ENCODE measurements around the gene PLEKHA1.

DNA sequence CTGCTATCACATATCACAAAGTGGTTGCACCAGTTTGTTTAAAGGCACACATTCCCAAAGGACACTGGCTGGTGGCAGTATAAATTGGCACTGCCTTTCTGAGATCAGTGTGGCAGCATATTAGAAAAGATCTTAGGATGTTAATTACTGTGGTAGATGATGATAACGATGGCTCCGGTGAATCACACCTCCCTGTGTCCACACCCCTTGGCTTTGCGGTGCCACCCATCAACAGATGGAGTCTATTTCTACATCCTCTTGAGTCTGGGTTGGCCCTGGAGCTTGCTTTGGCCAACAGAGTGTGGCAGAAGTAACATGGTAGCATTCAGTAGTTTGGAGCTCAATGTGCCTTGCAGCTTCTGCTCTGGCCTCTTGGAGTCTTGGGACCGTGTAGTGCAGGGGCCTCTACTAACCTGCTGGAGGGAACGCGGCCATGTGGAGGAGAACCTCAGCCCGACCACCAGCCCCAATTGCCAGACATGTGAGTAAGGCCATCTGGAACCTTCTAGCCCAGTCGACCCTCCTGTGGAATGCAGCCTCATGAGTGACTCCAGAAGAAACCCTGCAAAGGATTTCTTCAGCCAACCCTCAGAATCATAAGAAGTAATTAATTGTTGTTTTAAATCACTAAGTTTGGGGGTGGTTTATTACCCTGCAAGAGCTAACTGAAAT is 27.2 kb upstream of the PLEKHA1 start:
- TF ChIP-seq, protein P1, sequence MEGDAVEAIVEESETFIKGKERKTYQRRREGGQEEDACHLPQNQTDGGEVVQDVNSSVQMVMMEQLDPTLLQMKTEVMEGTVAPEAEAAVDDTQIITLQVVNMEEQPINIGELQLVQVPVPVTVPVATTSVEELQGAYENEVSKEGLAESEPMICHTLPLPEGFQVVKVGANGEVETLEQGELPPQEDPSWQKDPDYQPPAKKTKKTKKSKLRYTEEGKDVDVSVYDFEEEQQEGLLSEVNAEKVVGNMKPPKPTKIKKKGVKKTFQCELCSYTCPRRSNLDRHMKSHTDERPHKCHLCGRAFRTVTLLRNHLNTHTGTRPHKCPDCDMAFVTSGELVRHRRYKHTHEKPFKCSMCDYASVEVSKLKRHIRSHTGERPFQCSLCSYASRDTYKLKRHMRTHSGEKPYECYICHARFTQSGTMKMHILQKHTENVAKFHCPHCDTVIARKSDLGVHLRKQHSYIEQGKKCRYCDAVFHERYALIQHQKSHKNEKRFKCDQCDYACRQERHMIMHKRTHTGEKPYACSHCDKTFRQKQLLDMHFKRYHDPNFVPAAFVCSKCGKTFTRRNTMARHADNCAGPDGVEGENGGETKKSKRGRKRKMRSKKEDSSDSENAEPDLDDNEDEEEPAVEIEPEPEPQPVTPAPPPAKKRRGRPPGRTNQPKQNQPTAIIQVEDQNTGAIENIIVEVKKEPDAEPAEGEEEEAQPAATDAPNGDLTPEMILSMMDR (IDR thresholded peaks at IDR 0.05) = no peak
- TF ChIP-seq POLR2A (IDR thresholded peaks at IDR 0.05) = no peak
- no peak for TF ChIP-seq EP300 (IDR thresholded peaks at IDR 0.05)

All from tibial nerve (tissue), 4 donors.